AG04449 (cell line): ENCODE results near the gene TARBP2.
"Not testable (repeated sequence)": the region's sequence is repeated elsewhere in the genome, so short reads cannot be mapped to it uniquely, and the experiment has no call there.

Experiments
- CTCF ChIA-PET: fragments of 350-600 bp; formaldehyde crosslinking; extraction: SDS; loops from one replicate; lab custom pipeline; 2021; ENCODE audit warnings: antibody characterized with exemption; lab: Yijun Ruan, JAX
- POLR2A ChIA-PET: fragments of 400-600, 350-600 bp; formaldehyde crosslinking; extraction: SDS; loops from one replicate; lab custom pipeline; 2020; ENCODE audit warnings: antibody characterized with exemption, inconsistent platforms; lab: Yijun Ruan, JAX
- DNase-seq: peaks from one replicate; pipeline ENCODE4 v3.0.0-alpha.2; 2010; ENCODE audit warnings: low read depth, low spot score
- H3K4me3 ChIP-seq: 2 replicates; pipeline ENCODE4 v1.5.1; 2011; ENCODE audit warnings: low read depth, mild to moderate bottlenecking, control low read depth, low read length
- CTCF ChIP-seq: IDR thresholded peaks from one replicate; pipeline ENCODE4 v1.5.1; 2011; ENCODE audit warnings: mild to moderate bottlenecking, moderate library complexity, low read length, control low read depth, inconsistent platforms; ENCODE audit not compliant: insufficient read depth; ENCODE audit errors: missing control alignments

Gene TARBP2

GRCh38 chr12:53532524-53533445 is 31.7 kb downstream of the TARBP2 start:
- DNase-seq, result no peak
- ChIA-PET CTCF (interaction anchor here (1.0 to 6.6 kb wide), 9 partner anchors 8 to 214 kb away, joined by 3 to 44 read pairs (median 3); partner anchors contain the start of gene ATP5MC2), POLR2A (interaction anchor here (1.5 kb wide), 1 partner anchor 91 kb away, joined by 3 read pairs; no protein-coding TSS in a partner anchor)
- H3K4me3 ChIP-seq, result no peak overlapping the region
- TF ChIP-seq CTCF, result no peak

GRCh38 chr12:53533471-53533870 is 32.4 kb downstream of the TARBP2 start:
- no peak for TF ChIP-seq CTCF

GRCh38 chr12:53536962-53537361 is 35.9 kb downstream of the TARBP2 start:
- POLR2A ChIA-PET, result no interaction called here
- TF ChIP-seq CTCF, result no peak
- CTCF ChIA-PET, result no interaction called here
- H3K4me3 ChIP-seq, result no peak overlapping the region
- no peak for DNase-seq

More at GRCh38 chr12:53533471-53533870, 32.4 kb downstream of the TARBP2 start:
- POLR2A ChIA-PET, result no interaction called here
- no peak for DNase-seq
- CTCF ChIA-PET, result interaction anchor here (1.0 to 6.6 kb wide), 6 partner anchors 11 to 212 kb away, joined by 3 to 44 read pairs (median 3); no protein-coding TSS in a partner anchor
- no peak overlapping the region for H3K4me3 ChIP-seq

- CTCF ChIA-PET, result interaction anchor here (0.9 to 9.0 kb wide), 6 partner anchors 13 to 219 kb away, joined by 3 to 207 read pairs (median 4); partner anchors contain the start of gene ATP5MC2
- peak; percentile 21 for DNase-seq
- no peak for TF ChIP-seq CTCF
- POLR2A ChIA-PET, result interaction anchor here (0.9 kb wide), 1 partner anchor 138 kb away, joined by 3 read pairs; the partner anchor contains the start of gene ATP5MC2
- no peak overlapping the region for H3K4me3 ChIP-seq
These were observed 37.2 kb downstream of the TARBP2 start for GRCh38 chr12:53538209-53538689.

GRCh38 chr12:53539526-53539925 is 38.4 kb downstream of the TARBP2 start:
- TF ChIP-seq CTCF, result no peak
- ChIA-PET POLR2A (interaction anchor here (0.6 kb wide), 1 partner anchor 33 kb away, joined by 6 read pairs; no protein-coding TSS in a partner anchor), CTCF (interaction anchor here (0.6 to 9.0 kb wide), 5 partner anchors 10 to 205 kb away, joined by 3 to 207 read pairs (median 3); partner anchors contain the start of gene ATP5MC2)
- no peak for DNase-seq
- H3K4me3 ChIP-seq, result no peak overlapping the region

GRCh38 chr12:53543539-53543938 is 42.5 kb downstream of the TARBP2 start:
- no peak overlapping the region for H3K4me3 ChIP-seq
- POLR2A ChIA-PET, result interaction anchor here (0.6 to 1.5 kb wide), 2 partner anchors 116 to 132 kb away, joined by 4 to 11 read pairs; partner anchors contain the start of gene ATP5MC2
- CTCF ChIA-PET, result interaction anchor here (0.8 to 9.0 kb wide), 39 partner anchors 9 to 201 kb away, joined by 3 to 207 read pairs (median 6); partner anchors contain the start of genes ATF7 and ATP5MC2
- TF ChIP-seq CTCF, result peak; percentile 95
- DNase-seq, result no peak

- CTCF ChIA-PET, result interaction anchor here (1.1 to 5.8 kb wide), 4 partner anchors 128 to 198 kb away, joined by 3 to 28 read pairs (median 4); partner anchors contain the start of gene ATP5MC2
- POLR2A ChIA-PET, result not testable (repeated sequence)
These were observed 47.3 kb downstream of the TARBP2 start for GRCh38 chr12:53548354-53548753.

GRCh38 chr12:53550131-53550530 is 49.0 kb downstream of the TARBP2 start:
- POLR2A ChIA-PET, DNase-seq, H3K4me3 ChIP-seq: not testable (repeated sequence)
- CTCF ChIA-PET, result interaction anchor here (0.7 to 6.0 kb wide), 5 partner anchors 7 to 188 kb away, joined by 3 to 38 read pairs (median 4); partner anchors contain the start of gene ATP5MC2

More at GRCh38 chr12:53548354-53548753, 47.3 kb downstream of the TARBP2 start:
- not testable (repeated sequence) for DNase-seq, H3K4me3 ChIP-seq
